K562 (cell line): Measurements from ENCODE around the gene COL4A6. TPM values are rescaled to one million over a fixed set of nuclear protein-coding genes. Genes with fewer than 3 reads are reported as not detected.

ENCODE experiments used
- CREBBP ChIP-seq: IDR thresholded peaks from one replicate; pipeline ENCODE4 v1.6.1; 2012; ENCODE audit warnings: low read depth, mild to moderate bottlenecking, control low read depth, inconsistent platforms, low read length
- CTBP1 ChIP-seq: fragments of 450-650 bp; IDR thresholded peaks from 2 replicates; pipeline ENCODE4 v1.6.1; 2016; ENCODE audit warnings: borderline replicate concordance
- KAT8 ChIP-seq: fragments of 450-650 bp; IDR thresholded peaks from 2 replicates; pipeline ENCODE4 v1.6.1; 2016; ENCODE audit warnings: low read depth, mild to moderate bottlenecking
- MEF2A ChIP-seq: IDR thresholded peaks from 2 replicates; pipeline ENCODE4 v1.6.1; 2011; ENCODE audit warnings: low read depth, mild to moderate bottlenecking, low read length, moderate library complexity; ENCODE audit not compliant: control insufficient read depth
- NFE2L1 ChIP-seq: fragments of 450-650 bp; IDR thresholded peaks from 2 replicates; pipeline ENCODE4 v1.6.1; 2016; ENCODE audit warnings: missing genetic modification characterization, low read depth, mild to moderate bottlenecking, missing compliant biosample characterization, moderate library complexity, borderline replicate concordance
- SP1 ChIP-seq: sonication (generic); formaldehyde crosslinking; IDR thresholded peaks from 2 replicates; pipeline ENCODE4 v1.8.1; 2022; ENCODE audit warnings: mild to moderate bottlenecking, missing genetic modification reagents
- polyA plus RNA-seq, 8 experiments: library from polyadenylated mRNA; depleted of rRNA in 4 of 8; stranded (reverse) in 5 of 8; unstranded in 3 of 8; fragments of >200 nt; fragmentation: Nextera tagmentation in 2 of 8; fragmentation: Illumina TruSeq in 1 of 8; extraction: Ambion mirVana in 2 of 8; extraction: Trizol in 1 of 8; gene quantifications; 2 replicates each; pipeline versions ENCODE4 v1.2.1 to v1.2.3, GENCODE V29; 2011 to 2014; ENCODE audit warnings: inconsistent platforms in 1 of 8, missing spikeins in 1 of 8
- total RNA-seq, 7 experiments: library from RNA; depleted of rRNA in 6 of 7; stranded (reverse); fragments of >200 nt in 6 of 7; fragmentation: Illumina TruSeq in 2 of 7; extraction: Trizol in 2 of 7; gene quantifications; 2 replicates each; pipeline versions ENCODE4 v1.2.1 to v1.2.3, GENCODE V29; 2011 to 2021; ENCODE audit warnings: low replicate concordance in 1 of 7
- TF ChIP-seq, protein P1 (sequence below): fragments of 200-600 bp; sonication (generic); IDR thresholded peaks from one replicate; pipeline ENCODE4 v1.6.1; 2012; ENCODE audit warnings: mild to moderate bottlenecking, low read depth, low read length, inconsistent platforms
- TF ChIP-seq, protein P2 (sequence below): fragments of 250-450 bp; sonication (Bioruptor Pico); IDR thresholded peaks from 2 replicates; pipeline ENCODE4 v1.8.0; 2021; ENCODE audit warnings: mild to moderate bottlenecking, moderate library complexity

COL4A6 gene
- total and polyA plus RNA-seq, 9 of the 15 experiments (the other 6 are each of a cell fraction or from before 2014, with no cell fraction given), result 0.02 to 0.05 TPM; not detected in 7

DNA sequence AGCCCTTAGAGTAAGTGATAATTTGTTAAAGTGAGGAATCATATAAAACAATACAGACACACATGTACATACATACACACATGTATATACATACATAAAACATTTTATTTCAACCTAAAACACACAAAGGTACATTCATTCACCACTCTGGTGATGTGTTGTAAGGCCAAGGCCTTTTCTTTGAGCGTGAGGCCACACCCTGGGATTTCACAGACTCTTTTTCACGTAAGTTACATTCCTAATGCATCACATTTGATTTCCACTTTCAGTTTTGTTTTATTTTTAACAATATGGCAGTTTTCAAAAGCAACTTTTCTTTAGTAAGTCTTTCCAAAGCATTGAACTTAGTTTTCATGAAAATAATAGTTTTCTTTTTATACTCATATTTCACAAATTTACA, 170.7 kb downstream of the COL4A6 start (continued):
- TF ChIP-seq, protein P1, sequence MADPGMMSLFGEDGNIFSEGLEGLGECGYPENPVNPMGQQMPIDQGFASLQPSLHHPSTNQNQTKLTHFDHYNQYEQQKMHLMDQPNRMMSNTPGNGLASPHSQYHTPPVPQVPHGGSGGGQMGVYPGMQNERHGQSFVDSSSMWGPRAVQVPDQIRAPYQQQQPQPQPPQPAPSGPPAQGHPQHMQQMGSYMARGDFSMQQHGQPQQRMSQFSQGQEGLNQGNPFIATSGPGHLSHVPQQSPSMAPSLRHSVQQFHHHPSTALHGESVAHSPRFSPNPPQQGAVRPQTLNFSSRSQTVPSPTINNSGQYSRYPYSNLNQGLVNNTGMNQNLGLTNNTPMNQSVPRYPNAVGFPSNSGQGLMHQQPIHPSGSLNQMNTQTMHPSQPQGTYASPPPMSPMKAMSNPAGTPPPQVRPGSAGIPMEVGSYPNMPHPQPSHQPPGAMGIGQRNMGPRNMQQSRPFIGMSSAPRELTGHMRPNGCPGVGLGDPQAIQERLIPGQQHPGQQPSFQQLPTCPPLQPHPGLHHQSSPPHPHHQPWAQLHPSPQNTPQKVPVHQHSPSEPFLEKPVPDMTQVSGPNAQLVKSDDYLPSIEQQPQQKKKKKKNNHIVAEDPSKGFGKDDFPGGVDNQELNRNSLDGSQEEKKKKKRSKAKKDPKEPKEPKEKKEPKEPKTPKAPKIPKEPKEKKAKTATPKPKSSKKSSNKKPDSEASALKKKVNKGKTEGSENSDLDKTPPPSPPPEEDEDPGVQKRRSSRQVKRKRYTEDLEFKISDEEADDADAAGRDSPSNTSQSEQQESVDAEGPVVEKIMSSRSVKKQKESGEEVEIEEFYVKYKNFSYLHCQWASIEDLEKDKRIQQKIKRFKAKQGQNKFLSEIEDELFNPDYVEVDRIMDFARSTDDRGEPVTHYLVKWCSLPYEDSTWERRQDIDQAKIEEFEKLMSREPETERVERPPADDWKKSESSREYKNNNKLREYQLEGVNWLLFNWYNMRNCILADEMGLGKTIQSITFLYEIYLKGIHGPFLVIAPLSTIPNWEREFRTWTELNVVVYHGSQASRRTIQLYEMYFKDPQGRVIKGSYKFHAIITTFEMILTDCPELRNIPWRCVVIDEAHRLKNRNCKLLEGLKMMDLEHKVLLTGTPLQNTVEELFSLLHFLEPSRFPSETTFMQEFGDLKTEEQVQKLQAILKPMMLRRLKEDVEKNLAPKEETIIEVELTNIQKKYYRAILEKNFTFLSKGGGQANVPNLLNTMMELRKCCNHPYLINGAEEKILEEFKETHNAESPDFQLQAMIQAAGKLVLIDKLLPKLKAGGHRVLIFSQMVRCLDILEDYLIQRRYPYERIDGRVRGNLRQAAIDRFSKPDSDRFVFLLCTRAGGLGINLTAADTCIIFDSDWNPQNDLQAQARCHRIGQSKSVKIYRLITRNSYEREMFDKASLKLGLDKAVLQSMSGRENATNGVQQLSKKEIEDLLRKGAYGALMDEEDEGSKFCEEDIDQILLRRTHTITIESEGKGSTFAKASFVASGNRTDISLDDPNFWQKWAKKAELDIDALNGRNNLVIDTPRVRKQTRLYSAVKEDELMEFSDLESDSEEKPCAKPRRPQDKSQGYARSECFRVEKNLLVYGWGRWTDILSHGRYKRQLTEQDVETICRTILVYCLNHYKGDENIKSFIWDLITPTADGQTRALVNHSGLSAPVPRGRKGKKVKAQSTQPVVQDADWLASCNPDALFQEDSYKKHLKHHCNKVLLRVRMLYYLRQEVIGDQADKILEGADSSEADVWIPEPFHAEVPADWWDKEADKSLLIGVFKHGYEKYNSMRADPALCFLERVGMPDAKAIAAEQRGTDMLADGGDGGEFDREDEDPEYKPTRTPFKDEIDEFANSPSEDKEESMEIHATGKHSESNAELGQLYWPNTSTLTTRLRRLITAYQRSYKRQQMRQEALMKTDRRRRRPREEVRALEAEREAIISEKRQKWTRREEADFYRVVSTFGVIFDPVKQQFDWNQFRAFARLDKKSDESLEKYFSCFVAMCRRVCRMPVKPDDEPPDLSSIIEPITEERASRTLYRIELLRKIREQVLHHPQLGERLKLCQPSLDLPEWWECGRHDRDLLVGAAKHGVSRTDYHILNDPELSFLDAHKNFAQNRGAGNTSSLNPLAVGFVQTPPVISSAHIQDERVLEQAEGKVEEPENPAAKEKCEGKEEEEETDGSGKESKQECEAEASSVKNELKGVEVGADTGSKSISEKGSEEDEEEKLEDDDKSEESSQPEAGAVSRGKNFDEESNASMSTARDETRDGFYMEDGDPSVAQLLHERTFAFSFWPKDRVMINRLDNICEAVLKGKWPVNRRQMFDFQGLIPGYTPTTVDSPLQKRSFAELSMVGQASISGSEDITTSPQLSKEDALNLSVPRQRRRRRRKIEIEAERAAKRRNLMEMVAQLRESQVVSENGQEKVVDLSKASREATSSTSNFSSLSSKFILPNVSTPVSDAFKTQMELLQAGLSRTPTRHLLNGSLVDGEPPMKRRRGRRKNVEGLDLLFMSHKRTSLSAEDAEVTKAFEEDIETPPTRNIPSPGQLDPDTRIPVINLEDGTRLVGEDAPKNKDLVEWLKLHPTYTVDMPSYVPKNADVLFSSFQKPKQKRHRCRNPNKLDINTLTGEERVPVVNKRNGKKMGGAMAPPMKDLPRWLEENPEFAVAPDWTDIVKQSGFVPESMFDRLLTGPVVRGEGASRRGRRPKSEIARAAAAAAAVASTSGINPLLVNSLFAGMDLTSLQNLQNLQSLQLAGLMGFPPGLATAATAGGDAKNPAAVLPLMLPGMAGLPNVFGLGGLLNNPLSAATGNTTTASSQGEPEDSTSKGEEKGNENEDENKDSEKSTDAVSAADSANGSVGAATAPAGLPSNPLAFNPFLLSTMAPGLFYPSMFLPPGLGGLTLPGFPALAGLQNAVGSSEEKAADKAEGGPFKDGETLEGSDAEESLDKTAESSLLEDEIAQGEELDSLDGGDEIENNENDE, result no peak
- no peak for TF ChIP-seq SP1
- TF ChIP-seq MEF2A, result no peak
- TF ChIP-seq NFE2L1 (tag), result no peak
- TF ChIP-seq, protein P2, sequence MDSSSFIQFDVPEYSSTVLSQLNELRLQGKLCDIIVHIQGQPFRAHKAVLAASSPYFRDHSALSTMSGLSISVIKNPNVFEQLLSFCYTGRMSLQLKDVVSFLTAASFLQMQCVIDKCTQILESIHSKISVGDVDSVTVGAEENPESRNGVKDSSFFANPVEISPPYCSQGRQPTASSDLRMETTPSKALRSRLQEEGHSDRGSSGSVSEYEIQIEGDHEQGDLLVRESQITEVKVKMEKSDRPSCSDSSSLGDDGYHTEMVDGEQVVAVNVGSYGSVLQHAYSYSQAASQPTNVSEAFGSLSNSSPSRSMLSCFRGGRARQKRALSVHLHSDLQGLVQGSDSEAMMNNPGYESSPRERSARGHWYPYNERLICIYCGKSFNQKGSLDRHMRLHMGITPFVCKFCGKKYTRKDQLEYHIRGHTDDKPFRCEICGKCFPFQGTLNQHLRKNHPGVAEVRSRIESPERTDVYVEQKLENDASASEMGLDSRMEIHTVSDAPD, result no peak
- TF ChIP-seq CREBBP, result no peak
- no peak for TF ChIP-seq CTBP1
- no peak for TF ChIP-seq KAT8
- TF ChIP-seq, all 486 proteins: peak for 0
